HepG2 (cell line): ENCODE measurements around the gene NFS1. TPM values are rescaled to one million over a fixed set of nuclear protein-coding genes. Genes with fewer than 3 reads are reported as not detected.

Experiments used
- CCAR2 ChIP-seq: fragments of 200-400 bp; formaldehyde crosslinking; optimal IDR thresholded peaks from 2 replicates; pipeline ENCODE3; 2018; ENCODE audit warnings: low read depth, mild to moderate bottlenecking, low read length, moderate library complexity
- CEBPB ChIP-seq: IDR thresholded peaks from 2 replicates; pipeline ENCODE4 v1.6.1; 2011; ENCODE audit warnings: low read depth, low read length, improper control_type of control experiment, borderline replicate concordance
- CEBPG ChIP-seq: IDR thresholded peaks from 2 replicates; pipeline ENCODE4 v1.6.1; 2016
- CENPX ChIP-seq: sonication (generic); formaldehyde crosslinking; IDR thresholded peaks from 2 replicates; pipeline ENCODE4 v1.9.0; 2021; ENCODE audit warnings: mild to moderate bottlenecking, missing genetic modification reagents, moderate library complexity
- CHD2 ChIP-seq: IDR thresholded peaks from 2 replicates; pipeline ENCODE4 v1.6.1; 2011; ENCODE audit warnings: low read depth, low read length, improper control_type of control experiment
- E2F1 ChIP-seq: sonication (generic); formaldehyde crosslinking; IDR thresholded peaks from 2 replicates; pipeline ENCODE4 v1.5.0; 2020; ENCODE audit warnings: missing genetic modification reagents
- GLI4 ChIP-seq: sonication (generic); formaldehyde crosslinking; IDR thresholded peaks from 2 replicates; pipeline ENCODE4 v1.5.1; 2020; ENCODE audit warnings: missing genetic modification reagents, mild to moderate bottlenecking, moderate library complexity, borderline replicate concordance
- HOXA7 ChIP-seq: sonication (generic); formaldehyde crosslinking; IDR thresholded peaks from 2 replicates; pipeline ENCODE4 v1.8.1; 2022; ENCODE audit warnings: mild to moderate bottlenecking, missing genetic modification reagents, moderate library complexity
- KDM3A ChIP-seq: IDR thresholded peaks from 2 replicates; pipeline ENCODE4 v1.6.1; 2018; ENCODE audit warnings: low read depth, missing compliant biosample characterization
- MAX ChIP-seq: IDR thresholded peaks from 2 replicates; pipeline ENCODE4 v1.6.1; 2012; ENCODE audit warnings: inconsistent platforms
- MTF2 ChIP-seq: sonication (generic); formaldehyde crosslinking; IDR thresholded peaks from 2 replicates; pipeline ENCODE4 v1.5.0; 2020; ENCODE audit warnings: missing genetic modification reagents, borderline replicate concordance
- NCOA1 ChIP-seq: sonication (generic); formaldehyde crosslinking; IDR thresholded peaks from 2 replicates; pipeline ENCODE4 v1.9.0; 2021; ENCODE audit warnings: missing genetic modification reagents
- NCOA5 ChIP-seq: sonication (generic); formaldehyde crosslinking; IDR thresholded peaks from 2 replicates; pipeline ENCODE4 v1.4.0; 2020; ENCODE audit warnings: missing genetic modification reagents
- NFYB ChIP-seq: sonication (generic); formaldehyde crosslinking; IDR thresholded peaks from 2 replicates; pipeline ENCODE4 v1.4.0; 2020; ENCODE audit warnings: missing genetic modification reagents
- PCBP1 ChIP-seq: fragments of 200-400 bp; formaldehyde crosslinking; IDR thresholded peaks from 2 replicates; pipeline ENCODE4 v1.6.1; 2017; ENCODE audit warnings: mild to moderate bottlenecking, low read depth, low read length, borderline replicate concordance
- POLR2AphosphoS2 ChIP-seq: IDR thresholded peaks from 2 replicates; pipeline ENCODE4 v1.6.1; 2011; ENCODE audit warnings: low read depth, low read length, improper control_type of control experiment
- PRPF4 ChIP-seq: fragments of 200-400 bp; formaldehyde crosslinking; IDR thresholded peaks from 2 replicates; pipeline ENCODE4 v1.6.1; 2016; ENCODE audit warnings: low read length, low read depth; ENCODE audit not compliant: poor library complexity, severe bottlenecking
- REXO4 ChIP-seq: sonication (generic); formaldehyde crosslinking; IDR thresholded peaks from 2 replicates; pipeline ENCODE4 v1.8.0; 2022; ENCODE audit warnings: missing genetic modification reagents, mild to moderate bottlenecking, borderline replicate concordance
- RFX5 ChIP-seq: IDR thresholded peaks from 2 replicates; pipeline ENCODE4 v1.6.1; 2011; ENCODE audit warnings: low read depth, low read length, improper control_type of control experiment
- TFAP4 ChIP-seq: sonication (generic); IDR thresholded peaks from 2 replicates; pipeline ENCODE4 v1.6.1; 2016; ENCODE audit warnings: low read depth, borderline replicate concordance
- TIGD3 ChIP-seq: sonication (generic); formaldehyde crosslinking; IDR thresholded peaks from 2 replicates; pipeline ENCODE4 v1.5.1; 2020; ENCODE audit warnings: mild to moderate bottlenecking, missing genetic modification reagents, borderline replicate concordance
- ZBTB46 ChIP-seq: sonication (generic); formaldehyde crosslinking; IDR thresholded peaks from 2 replicates; pipeline ENCODE4 v1.4.0; 2020; ENCODE audit warnings: mild to moderate bottlenecking, missing genetic modification reagents, borderline replicate concordance
- ZNF124 ChIP-seq: sonication (generic); formaldehyde crosslinking; IDR thresholded peaks from 2 replicates; pipeline ENCODE4 v1.4.0; 2020; ENCODE audit warnings: missing genetic modification reagents
- ZNF274 ChIP-seq: sonication (generic); formaldehyde crosslinking; IDR thresholded peaks from 2 replicates; pipeline ENCODE4 v1.5.1; 2020; ENCODE audit warnings: mild to moderate bottlenecking, missing genetic modification reagents
- ZNF614 ChIP-seq: IDR thresholded peaks from 2 replicates; pipeline ENCODE4 v1.6.1; 2018; ENCODE audit warnings: missing biosample characterization, missing genetic modification reagents, inconsistent platforms, borderline replicate concordance
- polyA plus RNA-seq, 8 experiments: library from polyadenylated mRNA; depleted of rRNA in 3 of 8; stranded (reverse) in 7 of 8; unstranded in 1 of 8; fragments of >200 nt; fragmentation: Illumina TruSeq in 4 of 8; extraction: Trizol in 4 of 8; gene quantifications; 2 replicates each; pipeline versions ENCODE4 v1.2.1 to v1.2.3, GENCODE V29; 2011 to 2016; ENCODE audit warnings: low read depth in 4 of 8, missing spikeins in 1 of 8, mixed read lengths in 1 of 8; ENCODE audit not compliant: insufficient read depth in 1 of 8
- total RNA-seq, 5 experiments: library from RNA; depleted of rRNA; stranded (reverse); fragments of >200 nt; fragmentation: Illumina TruSeq; extraction: Trizol; gene quantifications; 2 replicates each; pipeline ENCODE4 v1.2.3, GENCODE V29; 2016; ENCODE audit warnings: low read depth in 1 of 5

The NFS1 gene
- total and polyA plus RNA-seq, 2 of the 13 experiments (the other 11 are each of a cell fraction or from before 2014, with no cell fraction given): 65.9 to 88.1 TPM

GRCh38 chr20:35663516-35664465 is 35.4 kb downstream of the NFS1 start (continued):
- TF ChIP-seq HOXA7 (CRISPR knock-in tag): 0 out of 2 replicates have a peak, but pooled peaks have one; percentile 3
- TF ChIP-seq CCAR2: no peak
- no peak for TF ChIP-seq NFYB
- no peak; the same call in 1 of the 2 replicates for TF ChIP-seq MAX
- no peak for TF ChIP-seq TIGD3 (CRISPR knock-in tag)
- TF ChIP-seq CEBPG (CRISPR knock-in tag): no peak
- TF ChIP-seq ZNF614: 0 out of 2 replicates have a peak, but pooled peaks have one; percentile 41
- no peak for TF ChIP-seq PCBP1
- TF ChIP-seq RFX5: no peak
- TF ChIP-seq NCOA1 (CRISPR knock-in tag): no peak; the same call in 1 of the 2 replicates
- TF ChIP-seq CEBPB: no peak
- peak; percentile 33; the same call in 1 of the 2 replicates for TF ChIP-seq ZNF124 (CRISPR knock-in tag)
- no peak for TF ChIP-seq CENPX (CRISPR knock-in tag)
- no peak for TF ChIP-seq PRPF4
- TF ChIP-seq POLR2AphosphoS2: 0 out of 2 replicates have a peak, but pooled peaks have one; percentile 17
- no peak; the same call in 1 of the 2 replicates for TF ChIP-seq MTF2
- TF ChIP-seq REXO4 (CRISPR knock-in tag): no peak
- no peak for TF ChIP-seq ZNF274
- no peak for TF ChIP-seq NCOA5 (CRISPR knock-in tag)
- no peak for TF ChIP-seq CHD2
- TF ChIP-seq GLI4: no peak; the same call in 1 of the 2 replicates
- TF ChIP-seq E2F1 (CRISPR knock-in tag): no peak
- no peak for TF ChIP-seq TFAP4
- TF ChIP-seq ZBTB46 (CRISPR knock-in tag): no peak; the same call in 1 of the 2 replicates
- TF ChIP-seq KDM3A: no peak
